Endothelial cell of umbilical vein (primary cell): Measurements from ENCODE around the gene VAPB. TPM values are rescaled to one million over a fixed set of nuclear protein-coding genes. Genes with fewer than 3 reads are reported as not detected.

Experiments used
- BruUV-seq: library from RNA; stranded (reverse); fragments of 400-500 nt; replicated peaks from 2 replicates; lab custom pipeline; 2021; lab: Mats Ljungman, UMichigan
- CTCF ChIA-PET: fragments of 300-600, 350-600 bp; sonication (Branson Sonifier 250); formaldehyde crosslinking; loops from one replicate; lab custom pipeline; 2021; ENCODE audit warnings: antibody characterized with exemption, inconsistent platforms; lab: Charles Lee
- POLR2A ChIA-PET: fragments of 300-600, 350-600 bp; sonication (Branson Sonifier 250); formaldehyde crosslinking; loops from one replicate; lab custom pipeline; 2021; ENCODE audit warnings: antibody characterized with exemption, inconsistent platforms; lab: Charles Lee
- DNase-seq: peaks from one replicate; pipeline ENCODE4 v3.0.0-alpha.2; 2011; ENCODE audit warnings: low read depth, low spot score
- FAIRE-seq: peaks from 2 replicates; lab custom pipeline; 2011; peaks lifted over from hg19 to GRCh38; lab: Jason Lieb, UNC
- H2AFZ ChIP-seq: 2 replicates; pipeline ENCODE4 v1.6.0; 2012; ENCODE audit warnings: low read depth, low read length, control low read depth, inconsistent platforms
- H3K27ac ChIP-seq: 2 replicates; pipeline ENCODE4 v1.5.1; 2011; ENCODE audit warnings: low read depth, mild to moderate bottlenecking, control low read depth, low read length, moderate library complexity; ENCODE audit not compliant: insufficient read depth
- H3K27me3 ChIP-seq, 2 experiments: 2 replicates each; pipeline versions ENCODE4 v1.6.0 to v1.6.1; 2011; ENCODE audit warnings: low read length in 2 of 2, mixed read lengths in 1 of 2; ENCODE audit not compliant: control insufficient read depth in 2 of 2, insufficient read depth in 2 of 2
- H3K36me3 ChIP-seq, 2 experiments: 2 replicates in 1 of 2; 3 replicates in 1 of 2; pipeline ENCODE4 v1.5.1; 2011; ENCODE audit warnings: low read length in 2 of 2, mild to moderate bottlenecking in 1 of 2, moderate library complexity in 1 of 2; ENCODE audit not compliant: control insufficient read depth in 2 of 2, insufficient read depth in 2 of 2; ENCODE audit errors: extremely low read depth in 1 of 2
- H3K4me1 ChIP-seq: 3 replicates; pipeline ENCODE4 v1.5.1; 2011; ENCODE audit warnings: mild to moderate bottlenecking, low read length; ENCODE audit not compliant: control insufficient read depth, insufficient read depth; ENCODE audit errors: extremely low read depth
- H3K4me2 ChIP-seq: 2 replicates; pipeline ENCODE4 v1.6.1; 2011; ENCODE audit warnings: low read length, control low read depth, mixed read lengths; ENCODE audit not compliant: insufficient read depth
- H3K4me3 ChIP-seq, 3 experiments: fragments of 200-600 bp in 1 of 3; sonication (generic), shearing (Covaris generic) in 1 of 3; replicated peaks in 1 of 3; 2 replicates each; pipeline ENCODE4 v1.5.1; 2011 to 2016; ENCODE audit warnings: control low read depth in 3 of 3, low read length in 3 of 3, mild to moderate bottlenecking in 2 of 3, inconsistent platforms in 1 of 3, low read depth in 1 of 3, moderate library complexity in 1 of 3; ENCODE audit not compliant: insufficient read depth in 1 of 3
- H3K79me2 ChIP-seq: 2 replicates; pipeline ENCODE4 v1.6.0; 2012; ENCODE audit warnings: low read length, inconsistent platforms; ENCODE audit not compliant: control insufficient read depth, insufficient read depth
- H3K9ac ChIP-seq: replicated peaks from 2 replicates; pipeline ENCODE3; 2011; ENCODE audit warnings: low read length, control low read depth; ENCODE audit not compliant: insufficient read depth; ENCODE audit errors: extremely low read depth
- H3K9me1 ChIP-seq: replicated peaks from 3 replicates; pipeline ENCODE4 v1.6.0; 2011; ENCODE audit warnings: mild to moderate bottlenecking, low read length; ENCODE audit not compliant: control insufficient read depth, insufficient read depth; ENCODE audit errors: extremely low read depth
- H3K9me3 ChIP-seq: replicated peaks from 2 replicates; pipeline ENCODE4 v1.5.1; 2012; ENCODE audit warnings: low read length, inconsistent platforms; ENCODE audit not compliant: control insufficient read depth, insufficient read depth
- H4K20me1 ChIP-seq: replicated peaks from 2 replicates; pipeline ENCODE3; 2011; ENCODE audit warnings: mild to moderate bottlenecking, low read length; ENCODE audit not compliant: control insufficient read depth, insufficient read depth; ENCODE audit errors: extremely low read depth
- CTCF ChIP-seq, 2 donors: IDR thresholded peaks; 1 replicate in 1 of 2; 2 replicates in 1 of 2; pipeline ENCODE4 v1.5.1; 2011; ENCODE audit warnings: low read length in 2 of 2, mild to moderate bottlenecking in 2 of 2, moderate library complexity in 2 of 2, control low read depth in 1 of 2, inconsistent platforms in 1 of 2, low read depth in 1 of 2; ENCODE audit not compliant: insufficient read depth in 1 of 2; ENCODE audit errors: extremely low read depth in 1 of 2
- EZH2 ChIP-seq: IDR thresholded peaks from 2 replicates; pipeline ENCODE4 v1.6.1; 2012; ENCODE audit warnings: borderline replicate concordance, low read depth, mild to moderate bottlenecking, moderate library complexity, low read length, inconsistent platforms; ENCODE audit not compliant: severe bottlenecking
- FOS ChIP-seq: IDR thresholded peaks from 2 replicates; pipeline ENCODE4 v1.6.1; 2011; ENCODE audit warnings: mild to moderate bottlenecking, low read length, moderate library complexity, borderline replicate concordance; ENCODE audit not compliant: insufficient read depth
- GATA2 ChIP-seq: IDR thresholded peaks from 2 replicates; pipeline ENCODE4 v1.7.0; 2011; ENCODE audit warnings: low read depth, mild to moderate bottlenecking, moderate library complexity, mixed read lengths, low read length; ENCODE audit not compliant: insufficient read length, insufficient read depth
- JUN ChIP-seq: IDR thresholded peaks from 2 replicates; pipeline ENCODE4 v1.6.1; 2011; ENCODE audit warnings: borderline replicate concordance, low read depth; ENCODE audit not compliant: insufficient read length, insufficient read depth
- MAX ChIP-seq: IDR thresholded peaks from 2 replicates; pipeline ENCODE4 v1.6.1; 2011; ENCODE audit not compliant: insufficient read depth, insufficient read length
- MYC ChIP-seq: IDR thresholded peaks from one replicate; pipeline ENCODE4 v1.6.1; 2011; ENCODE audit warnings: mild to moderate bottlenecking, low read depth, low read length
- POLR2A ChIP-seq: IDR thresholded peaks from 2 replicates; pipeline ENCODE4 v1.6.1; 2012; ENCODE audit warnings: low read depth, mild to moderate bottlenecking, control low read depth, low read length
- POLR2AphosphoS5 ChIP-seq: IDR thresholded peaks from 2 replicates; pipeline ENCODE4 v1.6.1; 2012; ENCODE audit warnings: low read depth, mild to moderate bottlenecking, control low read depth, low read length, moderate library complexity; ENCODE audit not compliant: insufficient read depth
- dilution Hi-C: fragments of 300-500 bp; cut with MboI; formaldehyde crosslinking; loops from one replicate; pipeline ENCODE4 v1.15.0; 2019; ENCODE audit warnings: low sequenced_read_pairs; ENCODE audit not compliant: extremely low pct_ligation_motif_present
- intact Hi-C: fragments of 100-400 bp; cut with micrococcal nuclease; formaldehyde crosslinking; loops from one replicate; pipeline ENCODE4 v1.10.0; 2022
- polyA plus RNA-seq, 4 experiments: library from polyadenylated mRNA; depleted of rRNA in 3 of 4; stranded (reverse) in 3 of 4; unstranded in 1 of 4; fragments of >200 nt; gene quantifications; 2 replicates each; pipeline versions ENCODE4 v1.2.1 to v1.2.3, GENCODE V29; 2011 to 2012; ENCODE audit warnings: missing spikeins in 1 of 4
- total RNA-seq: library from RNA; stranded (reverse); gene quantifications from 2 replicates; pipeline ENCODE4 v1.2.3, GENCODE V29; 2021

Gene VAPB
- total and polyA plus RNA-seq, 2 donors (not counting 3 experiments of a cell fraction or from before 2014, with no cell fraction given) = 17.9 to 48.9 TPM

- Histone ChIP-seq H3K27me3 (peaks cover 2 to 7% of the 10 kb centered on the region in 2 experiments), H3K4me2 (no peak overlapping the region), H2AFZ (no peak overlapping the region), H3K36me3 (no peaks in the 10 kb centered on the region), H3K4me1 (peaks cover 4% of the 10 kb centered on the region), H4K20me1 (no peaks in the 10 kb centered on the region), H3K4me3 (no peak overlapping the region), H3K27ac (no peak overlapping the region), H3K9ac (no peak overlapping the region), H3K9me3 (peaks cover 4% of the 10 kb centered on the region), H3K9me1 (no peaks in the 10 kb centered on the region), H3K79me2 (no peaks in the 10 kb centered on the region)
- dilution Hi-C loops = no loop called here
- CTCF ChIA-PET = interaction anchor here (1.2 kb wide), 1 partner anchor 8 kb away, joined by 3 read pairs; no protein-coding TSS in a partner anchor
- TF ChIP-seq JUN (no peak), EZH2 (no peak), GATA2 (no peak), FOS (no peak), POLR2AphosphoS5 (no peak), MYC (no peak), CTCF (IDR thresholded peaks at IDR 0.05; ENCODE audit: extremely low read depth in 1 of 2, insufficient read depth in 1 of 2, low read depth in 1 of 2, low read length in 2 of 2) (no peak), POLR2A (no peak), MAX (no peak)
- no TSS peak for BruUV-seq
- DNase-seq (no peak), FAIRE-seq (no peak)
- intact Hi-C loops = loop anchor here (10.0 kb wide), 1 partner anchor 599 kb away; no protein-coding TSS in a partner anchor
- POLR2A ChIA-PET = no interaction called here
Observed at GRCh38 chr20:58486207-58486606, 97.2 kb downstream of the VAPB start.
